OCI-LY7 (cell line): ENCODE results near the gene SPRED2. TPM values are rescaled to one million over a fixed set of nuclear protein-coding genes. Genes with fewer than 3 reads are reported as not detected.

Experiments used
- BruUV-seq: library from RNA; stranded (reverse); fragments of 400-500 nt; replicated peaks from 2 replicates; lab custom pipeline; 2021; lab: Mats Ljungman, UMichigan
- CTCF ChIA-PET: fragments of 300-600 bp; sonication (Branson Sonifier 250); formaldehyde crosslinking; loops from one replicate; lab custom pipeline; 2022; ENCODE audit warnings: antibody characterized with exemption; ENCODE audit not compliant: unreplicated experiment; lab: Charles Lee
- POLR2A ChIA-PET: fragments of 300-600 bp; sonication (Branson Sonifier 250); formaldehyde crosslinking; loops from one replicate; lab custom pipeline; 2022; ENCODE audit warnings: antibody characterized with exemption; lab: Charles Lee
- DNase-seq: peaks from one replicate; pipeline ENCODE4 v3.0.0-alpha.2; 2015; ENCODE audit warnings: low spot score
- H2AFZ ChIP-seq: fragments of 200-600 bp; sonication (generic), shearing (Covaris generic); 2 replicates; pipeline ENCODE4 v1.6.1; 2014; ENCODE audit warnings: mild to moderate bottlenecking, antibody characterized with exemption, low read length, moderate library complexity
- H3K27ac ChIP-seq: fragments of 200-600 bp; sonication (generic); 2 replicates; pipeline ENCODE4 v1.5.1; 2014; ENCODE audit warnings: mixed run types, low read depth, mild to moderate bottlenecking, moderate library complexity, low read length, inconsistent platforms; ENCODE audit not compliant: poor library complexity, severe bottlenecking
- H3K36me3 ChIP-seq: fragments of 200-600 bp; sonication (generic); 2 replicates; pipeline ENCODE4 v1.6.1; 2014; ENCODE audit warnings: mild to moderate bottlenecking, antibody characterized with exemption, low read length, moderate library complexity, mixed read lengths; ENCODE audit not compliant: insufficient read depth
- H3K4me1 ChIP-seq: fragments of 200-600 bp; sonication (generic); 2 replicates; pipeline ENCODE4 v1.5.1; 2014; ENCODE audit warnings: mild to moderate bottlenecking, low read length; ENCODE audit not compliant: insufficient read depth, poor library complexity, severe bottlenecking
- H3K4me2 ChIP-seq: fragments of 200-600 bp; sonication (generic); 2 replicates; pipeline ENCODE4 v1.6.1; 2014; ENCODE audit warnings: mild to moderate bottlenecking, low read length
- H3K4me3 ChIP-seq: fragments of 200-600 bp; sonication (generic); 2 replicates; pipeline ENCODE4 v1.5.1; 2014; ENCODE audit warnings: mild to moderate bottlenecking, low read depth, low read length; ENCODE audit not compliant: poor library complexity, severe bottlenecking
- H3K79me2 ChIP-seq: fragments of 200-600 bp; sonication (generic); 2 replicates; pipeline ENCODE4 v1.6.1; 2016; ENCODE audit warnings: low read depth, mild to moderate bottlenecking, low read length, moderate library complexity, mixed read lengths; ENCODE audit not compliant: insufficient read depth
- H3K9me2 ChIP-seq: fragments of 200-600 bp; sonication (generic); 2 replicates; pipeline ENCODE4 v1.6.1; 2016; ENCODE audit warnings: mild to moderate bottlenecking, low read length, mixed read lengths; ENCODE audit not compliant: insufficient read depth
- H3K9me3 ChIP-seq: fragments of 200-600 bp; sonication (generic); 2 replicates; pipeline ENCODE4 v1.6.1; 2014; ENCODE audit warnings: mild to moderate bottlenecking, mixed run types, low read length, mixed read lengths
- H4K20me1 ChIP-seq: fragments of 200-600 bp; sonication (generic); 2 replicates; pipeline ENCODE4 v1.6.1; 2014; ENCODE audit warnings: mild to moderate bottlenecking, antibody characterized with exemption, low read length, moderate library complexity, mixed read lengths; ENCODE audit not compliant: insufficient read depth
- CTCF ChIP-seq: fragments of 200-600 bp; sonication (generic); conservative IDR thresholded peaks from 2 replicates; pipeline ENCODE4 v1.5.1; 2014; ENCODE audit warnings: mild to moderate bottlenecking, antibody characterized with exemption, low read length, moderate library complexity, mixed read lengths
- EZH2phosphoT487 ChIP-seq: fragments of 200-600 bp; sonication (generic); IDR thresholded peaks from 2 replicates; pipeline ENCODE4 v1.6.1; 2018; ENCODE audit warnings: low read depth, borderline replicate concordance, mild to moderate bottlenecking, mixed run types, antibody characterized with exemption, low read length, moderate library complexity, mixed read lengths
- intact Hi-C: fragments of 100-400 bp; cut with micrococcal nuclease; formaldehyde crosslinking; loops from one replicate; pipeline ENCODE4 v1.10.0; 2022; ENCODE audit not compliant: unreplicated experiment
- total RNA-seq, 2 experiments: library from RNA; depleted of rRNA in 1 of 2; stranded (reverse); fragments of >200 nt in 1 of 2; shearing (Covaris generic) in 1 of 2; gene quantifications; 2 replicates each; pipeline ENCODE4 v1.2.3, GENCODE V29; 2014 to 2022

The SPRED2 gene
- total RNA-seq, 2 experiments from 2014 or later: 8.0 to 49.1 TPM

GRCh38 chr2:65369574-65369973 lies 62.8 kb downstream of the SPRED2 start:
- TF ChIP-seq CTCF: no peak
- H4K20me1 ChIP-seq: no peaks in the 10 kb centered on the region
- H2AFZ ChIP-seq: peak overlapping the region; percentile 0; the same call in 1 of the 2 replicates
- intact Hi-C loops: no loop called here
- peak overlapping the region; percentile 85 for H3K27ac ChIP-seq
- peak overlapping the region; percentile 50 for H3K4me3 ChIP-seq
- no peaks in the 10 kb centered on the region for H3K36me3 ChIP-seq
- no TSS peak for BruUV-seq
- H3K4me1 ChIP-seq: peaks cover 100% of the 10 kb centered on the region
- DNase-seq: no peak
- no peaks in the 10 kb centered on the region for H3K9me2 ChIP-seq
- H3K4me2 ChIP-seq: peak overlapping the region; percentile 77
- POLR2A ChIA-PET: interaction anchor here (0.7 to 8.0 kb wide), 10 partner anchors 10 to 68 kb away, joined by 3 to 104 read pairs (median 6); no protein-coding TSS in a partner anchor
- H3K79me2 ChIP-seq: peaks cover 78% of the 10 kb centered on the region
- CTCF ChIA-PET: interaction anchor here (0.6 to 2.3 kb wide), 6 partner anchors 10 to 313 kb away, joined by 3 to 12 read pairs (median 4); partner anchors contain the start of gene CEP68
- no peaks in the 10 kb centered on the region for H3K9me3 ChIP-seq

- no TSS peak for BruUV-seq
- POLR2A ChIA-PET: interaction anchor here (0.6 to 8.0 kb wide), 17 partner anchors 8 to 323 kb away, joined by 3 to 104 read pairs (median 6); no protein-coding TSS in a partner anchor
These were observed 63.9 kb downstream of the SPRED2 start for GRCh38 chr2:65368468-65368867.

More at GRCh38 chr2:65368468-65368867, 63.9 kb downstream of the SPRED2 start:
- Histone ChIP-seq H3K36me3 (no peaks in the 10 kb centered on the region), H3K4me2 (peak overlapping the region; percentile 77), H3K9me2 (no peaks in the 10 kb centered on the region), H3K79me2 (peaks cover 78% of the 10 kb centered on the region), H3K27ac (peak overlapping the region; percentile 85), H2AFZ (no peak overlapping the region), H3K4me3 (no peak overlapping the region), H4K20me1 (no peaks in the 10 kb centered on the region), H3K4me1 (peaks cover 100% of the 10 kb centered on the region), H3K9me3 (no peaks in the 10 kb centered on the region)
- CTCF ChIA-PET: interaction anchor here (0.6 kb wide), 1 partner anchor 179 kb away, joined by 4 read pairs; no protein-coding TSS in a partner anchor
- no peak for DNase-seq
- no peak for TF ChIP-seq EZH2phosphoT487
- TF ChIP-seq CTCF: no peak
- intact Hi-C loops: no loop called here
